ENCODE results near the gene DNM1.
A peak's percentile ranks its signal among the peaks of the same experiment; 100 is the strongest.
"Not testable (repeated sequence)": the region's sequence is repeated elsewhere in the genome, so short reads cannot be mapped to it uniquely, and the experiment has no call there.

The DNM1 gene

DNA sequence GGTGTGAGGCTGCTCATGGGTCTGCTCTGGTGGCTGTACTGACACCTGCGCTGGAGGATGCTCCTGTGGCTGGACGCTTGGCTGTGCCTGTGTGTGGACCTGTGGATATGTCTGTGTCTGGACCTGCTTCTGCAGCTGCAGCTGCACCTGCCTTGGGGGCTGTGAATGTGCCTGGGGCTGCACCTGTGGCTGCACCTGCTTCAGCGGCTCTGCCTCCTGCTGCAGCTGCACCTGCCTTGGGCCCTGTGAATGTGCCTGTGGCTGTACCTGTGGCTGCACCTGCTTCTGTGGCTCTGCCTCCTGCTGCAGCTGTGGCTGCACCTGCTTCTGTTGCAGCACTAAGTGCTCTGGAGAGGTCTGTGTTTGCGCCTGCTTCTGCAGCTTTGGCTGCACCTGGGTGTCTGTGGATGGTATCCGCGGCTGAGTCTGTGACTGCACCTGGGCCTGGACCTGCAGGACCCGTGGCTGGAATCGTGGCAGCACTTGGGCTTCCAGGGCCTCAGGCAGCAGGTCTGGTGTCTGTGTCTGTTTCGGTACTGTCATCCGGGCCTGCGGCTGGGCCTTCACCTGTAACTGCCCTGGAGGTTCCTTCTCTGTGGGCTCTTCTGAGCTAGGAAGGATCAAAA, 24.3 kb upstream of the DNM1 start:
- DNase-seq: no peak

DNA sequence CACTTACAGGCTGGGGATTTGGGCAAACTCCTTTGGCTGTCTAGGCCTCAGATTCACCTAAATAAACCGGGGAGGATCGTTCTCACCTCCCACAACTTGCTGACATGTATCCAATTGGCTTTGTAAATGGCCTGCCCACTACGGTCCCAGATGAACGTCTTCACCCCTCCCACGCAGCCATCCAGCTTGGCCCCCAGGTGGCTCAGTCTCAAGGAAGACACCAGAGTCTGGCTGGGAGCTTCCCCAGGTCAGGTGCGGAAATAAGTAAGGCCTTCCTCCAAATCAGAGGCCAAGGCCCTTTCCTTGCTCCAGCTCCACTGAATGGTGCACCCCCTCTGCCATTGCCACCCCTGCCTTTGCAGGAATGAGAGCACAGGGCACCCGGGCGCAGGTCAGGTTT, 23.2 kb upstream of the DNM1 start:
- DNase-seq: no peak

DNA sequence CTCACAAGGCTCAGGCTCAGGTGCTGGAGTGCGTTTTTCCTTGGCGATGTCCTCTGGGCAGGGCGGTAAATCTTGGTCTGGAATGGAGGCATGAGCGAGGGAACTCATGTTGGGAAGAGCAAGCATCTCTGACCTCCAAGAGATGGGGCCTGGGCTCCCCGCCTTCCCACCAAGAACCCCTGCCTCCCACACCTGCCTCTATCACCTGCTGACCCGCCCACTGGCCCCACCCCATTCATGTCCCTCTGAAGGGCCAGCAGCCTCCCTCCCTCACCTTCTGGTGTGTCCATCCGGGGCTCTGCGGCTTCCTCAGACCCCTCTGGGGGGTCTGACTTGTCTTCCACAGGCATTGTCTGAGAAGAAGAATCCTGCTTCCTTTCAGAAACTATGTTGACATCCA, 22.7 kb upstream of the DNM1 start:
- DNase-seq: no peak

DNA sequence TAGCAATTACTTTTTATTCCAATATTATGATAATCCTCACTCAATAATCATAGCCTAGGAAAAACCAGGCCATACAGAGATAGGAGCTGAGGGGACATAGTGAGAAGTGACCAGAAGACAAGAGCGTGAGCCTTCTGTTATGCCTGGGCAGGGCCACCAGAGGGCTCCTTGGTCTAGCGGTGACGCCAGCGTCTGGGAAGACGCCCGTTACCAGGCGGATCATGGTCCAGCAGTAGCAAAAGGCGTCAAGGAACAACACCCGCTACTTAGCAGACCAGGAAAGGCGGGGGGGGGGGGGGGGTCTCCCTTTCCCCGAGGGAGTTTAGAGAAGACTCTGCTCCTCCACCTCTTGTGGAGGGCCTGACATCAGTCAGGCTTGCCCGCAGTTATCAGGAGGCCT, 21.7 kb upstream of the DNM1 start:
- not testable (repeated sequence) for DNase-seq

DNA sequence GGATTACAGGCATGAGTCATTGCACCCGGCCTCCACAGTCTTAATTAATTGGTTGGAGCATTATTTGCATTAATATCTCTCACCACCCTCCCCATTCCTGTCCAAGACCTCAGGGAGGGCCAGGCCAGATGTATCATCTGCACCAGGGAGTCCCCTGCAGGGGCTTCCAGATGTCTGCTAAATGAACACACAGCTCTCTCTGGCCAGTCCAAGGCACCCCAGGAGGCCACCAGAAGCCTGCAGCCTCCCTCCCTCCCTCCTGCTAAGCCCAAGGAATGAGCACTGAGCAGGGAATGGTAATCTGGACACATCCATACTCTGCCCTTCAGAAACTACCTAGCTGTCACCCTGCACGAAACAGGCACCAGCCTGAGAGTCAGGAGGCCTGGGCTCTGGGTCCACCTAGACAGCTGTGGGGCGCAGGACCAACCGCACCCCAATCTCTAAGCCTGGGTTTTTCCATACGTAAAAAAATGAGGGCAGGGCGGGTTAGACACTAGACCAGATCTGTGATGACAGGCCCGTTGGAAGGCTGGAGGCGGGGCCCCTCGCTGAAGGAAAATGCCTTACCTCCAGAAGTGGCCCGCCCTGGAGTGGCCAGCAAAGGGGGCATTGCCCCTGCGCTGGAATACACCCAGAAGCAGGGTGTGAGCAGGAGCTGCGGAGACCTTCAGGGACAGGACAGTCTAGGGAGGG, 20.1 kb upstream of the DNM1 start:
- no peak for DNase-seq

DNA sequence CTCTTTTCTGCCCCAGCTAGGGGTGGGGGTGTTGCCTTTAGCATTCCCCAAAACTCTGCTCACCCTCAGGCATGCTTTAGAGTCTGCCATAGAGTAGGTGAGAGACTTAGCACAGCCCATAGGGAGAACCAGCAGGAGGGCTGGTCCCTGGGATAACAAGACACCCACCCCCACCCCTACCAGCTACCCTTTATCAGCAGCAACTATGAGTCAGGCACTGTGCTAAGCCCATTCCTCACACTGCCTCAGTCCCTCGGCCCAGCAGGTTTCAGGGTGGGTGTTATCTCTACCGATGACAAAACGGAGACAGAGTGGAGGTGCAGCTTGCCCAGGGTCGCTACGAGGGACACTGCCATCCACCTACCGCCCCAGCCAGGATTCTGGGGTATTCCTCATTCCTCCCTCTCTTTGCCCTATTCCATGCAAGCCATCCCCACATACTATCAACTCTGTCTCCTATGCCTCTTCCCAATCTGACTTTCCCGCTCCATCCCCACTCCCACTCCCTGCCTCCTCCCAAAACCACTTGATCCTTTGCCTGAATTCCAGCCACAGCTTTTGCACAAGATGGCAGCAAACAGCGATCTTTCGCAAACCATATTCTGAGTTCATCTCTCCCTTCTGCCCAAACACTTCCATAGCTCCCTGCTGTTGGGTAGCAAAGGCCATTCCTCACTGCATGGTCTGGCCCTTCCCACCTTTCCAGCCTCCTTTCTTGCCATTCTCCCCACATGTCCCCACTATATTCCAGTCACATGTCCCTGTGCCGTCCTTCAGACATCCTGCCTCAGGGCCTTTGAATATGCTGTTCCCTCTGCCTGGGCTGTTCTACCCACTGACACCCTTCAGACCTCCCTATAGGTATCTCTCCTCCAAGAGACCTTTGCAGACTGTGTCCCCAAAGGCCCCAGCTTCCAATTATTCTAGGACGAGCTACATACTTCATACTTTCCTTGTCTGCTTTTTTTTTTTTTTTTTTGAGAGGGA, 16.9 kb upstream of the DNM1 start:
- no peak for DNase-seq

DNA sequence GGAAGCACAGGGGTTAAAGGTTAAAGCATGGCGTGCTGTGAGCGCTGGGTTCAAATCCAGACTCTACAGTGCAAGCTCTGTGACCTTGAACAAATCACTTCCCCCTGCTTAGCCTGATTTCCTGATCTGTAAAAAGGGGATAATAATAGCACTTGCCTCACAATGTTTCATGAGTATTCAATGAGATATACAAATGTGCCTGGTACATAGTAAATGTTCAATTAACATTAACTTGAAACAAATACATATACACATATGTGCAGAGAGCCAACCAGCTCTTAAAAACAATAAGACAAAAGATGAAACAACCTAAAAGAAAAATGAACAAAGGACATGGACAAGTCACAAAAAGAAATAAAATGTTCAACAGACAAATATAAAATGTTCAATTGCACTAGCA, 15.8 kb upstream of the DNM1 start:
- no peak for DNase-seq

DNA sequence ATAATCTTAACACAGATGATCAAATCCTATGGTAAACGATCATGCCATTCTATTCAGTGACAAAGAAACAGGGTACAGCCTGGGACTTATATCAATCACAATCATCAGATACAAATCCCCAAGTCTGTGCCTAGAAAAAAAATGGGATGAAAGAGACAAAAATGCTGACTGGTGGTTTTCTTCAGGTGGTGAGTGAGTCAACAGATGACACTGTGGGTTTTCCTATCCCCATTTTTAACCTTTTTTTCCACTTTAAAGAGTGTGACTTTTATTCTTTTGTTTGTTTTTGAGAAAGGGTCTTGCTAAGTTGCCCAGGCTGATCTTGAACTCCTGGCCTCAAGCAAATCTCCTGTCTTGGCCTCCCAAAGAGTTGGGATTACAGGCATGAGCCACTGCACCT, 15.0 kb upstream of the DNM1 start:
- no peak for DNase-seq

DNA sequence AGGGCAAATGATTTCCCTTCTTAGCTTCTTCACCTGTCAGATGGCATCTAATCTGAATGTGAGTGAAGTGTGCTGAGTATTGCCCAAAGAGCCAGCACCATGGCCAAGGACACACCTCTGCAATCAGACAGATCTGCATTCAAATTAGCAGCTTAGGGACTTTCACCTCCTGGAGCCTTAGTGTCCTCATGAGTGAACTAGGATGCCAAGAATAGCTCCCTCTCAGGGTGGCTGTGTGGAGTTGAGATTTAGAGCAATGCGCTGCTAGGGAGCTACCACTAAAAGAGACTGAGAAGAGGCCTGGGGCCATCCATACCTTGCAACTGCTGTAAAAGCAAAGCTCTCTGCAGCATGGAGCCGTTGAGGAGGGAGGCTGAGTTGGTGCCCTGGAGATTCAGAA, 13.2 kb upstream of the DNM1 start:
- no peak for DNase-seq

DNA sequence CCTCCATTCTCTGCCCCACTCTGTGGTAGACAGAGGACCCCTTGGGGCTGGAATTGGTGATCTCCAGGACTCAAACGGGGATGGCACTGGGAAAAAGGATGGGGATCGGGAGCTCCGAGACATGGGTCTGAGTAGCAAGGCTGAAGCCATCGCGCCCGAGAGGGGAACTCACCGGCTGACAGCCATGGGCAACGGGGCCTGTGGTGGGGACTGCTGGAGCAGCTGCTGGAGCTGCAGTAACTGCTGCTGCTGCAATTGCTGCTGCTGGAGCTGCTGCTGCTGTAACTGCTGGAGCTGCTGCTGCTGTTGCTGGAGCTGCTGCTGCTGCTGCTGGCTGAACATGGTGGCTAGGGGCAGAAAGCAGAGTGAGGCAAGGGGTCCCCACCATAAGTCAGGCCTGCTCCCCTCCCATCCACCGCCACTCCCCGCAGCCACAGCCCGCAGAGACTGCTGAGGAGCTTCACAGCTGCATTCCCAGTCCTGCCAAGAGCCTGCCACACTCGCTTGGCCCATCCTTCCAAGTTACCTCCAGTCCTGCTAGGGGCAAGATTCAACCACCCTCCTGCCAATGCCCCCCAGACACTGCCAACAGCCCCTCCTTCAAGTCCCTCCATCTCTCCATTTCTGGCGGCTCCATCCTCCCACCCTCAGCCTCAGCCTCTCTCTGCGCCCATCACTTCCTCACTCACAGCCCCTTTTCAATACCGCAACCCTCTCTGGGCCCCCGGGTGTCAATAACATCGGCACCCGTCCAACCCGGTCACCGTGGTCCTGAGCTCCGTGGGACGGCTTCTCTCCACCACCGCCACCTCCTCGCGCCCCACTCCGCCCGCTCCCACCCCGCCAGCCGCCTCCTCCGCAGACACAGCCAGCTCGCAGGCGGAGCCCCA, 12.4 kb upstream of the DNM1 start:
- DNase-seq: no peak

DNA sequence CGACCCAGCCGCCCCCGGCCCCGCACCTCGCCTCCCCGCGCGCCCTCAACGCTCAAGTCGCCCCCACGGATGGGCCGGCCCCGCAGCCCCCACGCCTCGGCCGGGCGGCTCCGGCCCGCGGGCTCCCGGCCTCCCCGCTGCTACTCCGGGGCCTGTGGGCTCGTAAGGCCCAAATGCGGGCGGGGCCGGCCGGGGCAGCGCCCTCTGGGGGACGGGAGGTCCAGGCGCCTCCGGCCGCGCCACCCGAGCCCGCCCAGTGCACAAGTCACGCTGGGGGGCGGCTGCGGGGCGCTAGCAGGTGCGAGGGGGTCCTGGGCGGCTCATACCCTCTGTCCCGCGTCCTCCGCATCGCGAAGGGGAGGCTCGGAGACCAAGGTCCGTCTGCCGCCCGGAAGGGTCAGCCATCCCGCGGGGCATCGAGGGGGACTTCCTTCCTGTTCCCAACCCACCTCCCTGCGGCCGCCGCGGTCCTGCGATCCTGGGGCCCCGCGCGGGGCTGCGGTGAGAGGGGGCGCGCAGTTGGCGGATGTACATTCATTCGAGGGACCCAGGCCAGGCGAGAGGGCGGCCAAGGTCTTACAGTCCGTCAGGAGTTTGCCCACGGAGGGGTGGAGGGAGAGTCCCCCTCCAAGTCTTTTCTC, 11.7 kb upstream of the DNM1 start, which contains the start of gene CIZ1:
TSS of gene CIZ1 (minus strand) at position 167 of the 641 bp plus-strand sequence. CDS start 715 bp downstream, outside the sequence.
- DNase-seq: peak; percentile 64

DNA sequence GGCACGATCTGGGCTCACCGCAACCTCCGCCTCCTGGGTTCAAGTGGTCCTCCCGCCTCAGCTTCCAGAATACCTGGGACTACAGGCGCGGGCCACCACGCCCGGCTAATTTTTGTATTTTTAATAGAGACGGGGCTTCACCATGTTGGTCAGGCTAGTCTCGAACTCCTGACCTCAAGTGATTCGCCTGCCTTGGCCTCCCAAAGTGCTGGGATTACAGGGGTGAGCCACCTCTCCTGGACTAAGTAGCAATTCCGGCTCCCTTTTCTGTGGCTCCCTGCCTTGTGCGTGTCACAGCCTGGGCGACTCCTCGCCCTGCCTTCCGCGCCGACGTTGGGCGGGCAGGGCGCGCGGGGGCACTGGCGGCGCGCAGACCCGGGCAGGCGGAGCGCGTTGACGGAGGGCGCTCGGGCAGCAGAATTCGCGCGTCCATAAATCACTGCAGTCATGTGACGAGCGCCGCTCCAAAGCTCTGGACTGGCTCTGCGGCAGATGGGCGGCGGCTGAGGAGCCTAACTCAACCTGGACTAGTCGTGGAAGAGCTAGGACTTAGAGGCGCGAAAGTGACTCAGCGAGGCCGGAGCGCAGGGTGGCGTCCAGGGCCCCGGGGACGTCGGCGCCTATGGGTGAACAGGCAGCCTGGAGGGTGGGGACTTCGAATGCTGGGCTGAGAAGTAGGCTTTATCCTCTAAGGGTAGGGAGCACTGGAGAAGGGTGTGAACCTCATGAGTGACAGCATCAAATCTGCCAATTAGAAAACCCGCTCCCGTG, 10.4 kb upstream of the DNM1 start:
- DNase-seq: peak; percentile 83

DNA sequence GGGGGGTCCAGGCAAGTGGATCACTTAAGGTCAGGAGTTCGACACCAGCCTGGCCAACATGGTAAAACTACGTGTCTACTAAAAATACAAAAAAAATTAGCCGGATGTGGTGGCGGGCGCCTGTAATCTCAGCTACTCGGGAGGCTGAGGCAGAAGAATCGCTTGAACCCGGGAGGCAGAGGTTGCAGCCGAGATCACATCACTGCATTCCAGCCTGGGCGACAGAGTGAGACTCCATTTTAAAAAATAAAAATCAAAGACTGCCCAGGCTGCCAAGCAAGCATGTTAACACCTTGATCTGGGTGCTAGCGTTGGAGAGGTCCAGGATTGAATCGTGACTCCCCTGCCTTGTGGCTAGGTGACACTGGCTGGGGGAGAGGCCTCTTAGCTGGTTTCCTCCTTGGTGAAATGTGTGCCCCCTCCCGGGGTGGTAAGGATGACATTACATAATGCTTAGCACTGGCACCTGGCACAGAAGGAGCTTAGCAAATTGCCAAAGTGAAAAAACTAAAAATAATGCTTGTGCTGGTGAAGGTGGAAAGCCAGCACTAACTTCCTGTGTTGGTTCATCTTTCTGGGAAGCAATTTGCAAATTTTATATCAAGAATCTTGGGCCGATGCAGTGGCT, 9.6 kb upstream of the DNM1 start:
- no peak for DNase-seq

DNA sequence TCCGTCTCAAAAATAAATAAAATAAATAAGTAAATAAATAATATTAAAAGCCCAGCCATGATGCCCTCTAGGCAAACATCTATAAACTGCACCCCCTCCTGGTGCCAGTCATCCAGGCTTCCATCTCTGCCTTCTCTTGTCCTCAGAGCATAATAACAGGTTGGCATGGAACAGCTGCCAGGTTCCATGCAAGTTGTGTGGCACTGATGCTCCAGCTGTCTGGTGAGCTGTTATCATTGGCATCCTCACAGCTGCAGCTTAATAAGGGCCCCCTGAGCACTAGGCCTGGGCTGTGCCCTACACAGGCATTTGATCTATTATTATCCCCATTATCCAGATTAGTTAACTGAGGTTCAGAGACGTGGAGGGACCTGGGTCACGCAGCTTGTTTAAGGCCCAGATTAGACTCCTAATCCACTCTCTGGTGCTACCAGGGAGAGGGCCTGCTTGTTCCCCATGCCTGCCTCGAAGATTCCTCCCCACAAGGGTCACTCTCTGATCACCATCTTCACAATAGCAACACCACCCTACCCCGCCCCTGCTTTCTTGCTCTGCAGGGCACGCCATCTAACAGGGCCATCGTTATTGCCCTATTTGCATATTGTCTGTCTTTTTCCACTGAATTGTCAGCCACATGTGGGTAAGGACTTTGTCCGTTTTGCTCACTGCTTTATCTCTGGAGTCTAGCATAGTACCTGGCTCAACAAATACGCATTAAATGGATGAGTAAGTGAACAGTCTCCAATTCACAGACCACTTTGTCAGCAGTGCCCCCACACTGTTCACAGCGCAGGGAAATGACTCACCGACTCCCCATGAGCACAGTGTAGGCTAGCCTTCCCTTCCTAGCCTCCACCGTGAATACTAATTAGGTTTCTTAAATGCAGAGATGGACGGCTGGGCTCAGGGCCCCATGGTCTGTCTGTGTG, 1.5 kb upstream of the DNM1 start:
- DNase-seq: peak; percentile 25

DNA sequence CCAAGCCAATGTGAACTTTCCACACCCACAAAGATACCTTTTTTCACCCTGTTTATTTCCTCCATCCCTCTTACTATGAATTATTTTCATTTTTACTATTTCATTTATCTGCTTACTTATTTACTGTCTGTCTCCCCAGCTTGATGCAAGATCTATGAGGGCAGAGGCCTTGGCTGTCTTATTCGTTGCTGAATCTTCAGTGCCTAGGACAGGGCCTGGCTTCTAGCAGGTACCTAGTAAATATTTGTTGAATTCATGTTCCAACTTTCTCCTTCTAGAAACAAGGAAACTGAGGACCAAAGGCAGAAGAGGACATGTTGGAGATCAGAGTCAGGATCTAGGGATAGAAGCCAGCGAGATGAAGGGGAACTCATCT, 543 bp upstream of the DNM1 start:
- no peak for DNase-seq

DNA sequence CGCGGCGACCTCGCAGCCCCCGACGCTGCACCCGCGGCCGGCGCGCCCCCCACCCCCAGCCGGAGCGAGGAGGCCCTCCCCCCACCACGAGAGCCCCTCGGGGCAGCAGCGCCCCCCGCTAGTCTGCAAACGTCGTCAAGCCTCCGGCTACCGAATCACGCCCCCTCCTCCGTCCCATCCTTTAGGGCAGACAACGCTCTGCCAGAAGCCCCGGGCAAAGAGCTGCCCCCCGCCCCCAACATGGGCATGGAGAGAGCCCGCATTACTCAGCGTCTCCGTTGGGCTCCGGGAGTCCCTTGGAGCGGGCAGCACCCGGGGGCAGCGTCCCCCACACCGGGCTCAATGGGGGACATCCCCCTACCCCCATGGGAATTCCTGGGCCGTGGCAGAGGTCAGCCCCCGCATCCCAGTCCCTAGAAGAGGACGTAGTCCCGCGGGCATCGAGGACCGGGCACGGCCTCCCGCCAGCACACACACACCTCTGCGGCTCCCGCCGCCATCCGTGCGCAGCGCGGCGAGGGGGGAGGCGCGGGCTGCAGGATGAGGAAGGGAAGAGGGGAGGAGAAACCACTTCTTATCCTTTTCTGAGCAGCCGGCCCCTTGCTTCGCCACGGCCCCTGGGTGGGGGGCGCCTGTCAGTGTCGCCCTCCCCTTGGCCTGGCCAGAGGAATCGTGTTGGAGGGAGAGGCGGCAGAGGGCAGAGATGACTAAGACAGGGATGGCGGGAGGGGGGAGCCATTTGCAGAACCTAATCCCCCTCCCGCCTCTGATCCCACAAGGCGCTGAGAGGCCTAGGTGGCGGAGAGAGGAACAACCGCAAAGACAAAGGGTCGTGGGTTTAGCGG, 750 bp downstream of the DNM1 start:
- DNase-seq: peak; percentile 79

DNA sequence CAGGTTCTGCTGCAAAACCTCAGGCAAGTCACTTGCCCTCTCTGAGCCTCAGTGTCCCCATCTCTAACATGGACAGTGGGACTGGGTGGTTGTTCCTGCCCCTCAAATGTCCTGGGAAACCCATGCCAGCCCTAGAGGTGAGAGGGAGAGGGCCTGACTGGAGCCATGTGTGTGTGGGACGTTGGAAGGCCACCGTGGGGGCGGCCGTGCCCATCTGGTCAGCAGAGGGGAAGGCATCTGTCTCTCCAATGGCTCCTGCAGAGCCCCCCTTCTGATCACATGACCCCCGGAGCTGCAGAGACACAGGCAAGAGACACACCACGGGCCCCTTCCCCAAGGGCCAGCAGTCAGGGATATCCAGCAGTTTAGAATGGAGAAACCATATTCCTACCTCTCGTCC, 1.7 kb downstream of the DNM1 start:
- no peak for DNase-seq

DNA sequence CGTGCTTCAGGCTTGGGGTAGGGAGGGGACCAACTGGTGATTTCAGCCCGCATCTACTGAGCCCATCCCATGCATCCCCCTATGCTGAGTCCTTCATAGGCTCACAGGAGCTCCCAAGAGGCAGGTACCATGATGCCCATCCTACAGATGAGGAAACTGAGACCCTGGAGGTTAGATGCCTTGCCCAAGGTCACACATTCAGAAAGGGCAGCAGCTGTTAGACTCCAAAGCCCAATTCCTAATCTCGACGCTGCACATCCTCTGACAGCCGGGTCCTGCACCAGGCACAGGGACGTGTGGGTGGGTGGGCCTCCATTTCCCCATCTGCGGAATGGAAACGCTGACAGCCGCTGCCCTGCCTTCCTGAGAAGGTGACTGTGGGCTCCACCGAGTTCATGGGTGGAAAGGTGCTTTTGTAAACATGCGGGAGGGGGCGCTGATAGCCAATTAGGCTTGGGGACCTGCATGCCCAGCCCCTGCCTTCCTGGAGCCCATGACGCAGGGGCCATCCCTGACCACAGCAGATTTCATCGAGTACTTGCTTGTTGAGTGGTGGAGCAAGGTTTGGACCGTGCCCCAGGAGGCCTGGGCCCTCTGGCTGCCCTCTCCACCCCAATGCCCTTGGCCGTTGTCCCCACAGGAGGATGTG, 2.2 kb downstream of the DNM1 start:
- no peak for DNase-seq
